Anterior cingulate cortex (tissue), 58 donors: ENCODE data around the gene RFWD3.
"Not testable (repeated sequence)": the region's sequence is repeated elsewhere in the genome, so short reads cannot be mapped to it uniquely, and the experiment has no call there.

Experiments used
- DNase-seq, 58 donors: peaks; one replicate each; lab custom pipeline; 2025; lab: John Stamatoyannopoulos, UW

Gene RFWD3

GRCh38 chr16:74667255-74667700 is 601 bp upstream of the RFWD3 start:
- peak in 25 of 58 donors; percentile 0 to 34 (median 6) for DNase-seq

GRCh38 chr16:74666010-74666421 is 661 bp downstream of the RFWD3 start:
- no peak for DNase-seq

GRCh38 chr16:74661064-74661463 is 5.6 kb downstream of the RFWD3 start:
- DNase-seq = no peak

GRCh38 chr16:74660383-74660782 is 6.3 kb downstream of the RFWD3 start:
- DNase-seq = no peak

GRCh38 chr16:74659041-74659440 is 7.6 kb downstream of the RFWD3 start:
- no peak for DNase-seq

GRCh38 chr16:74657870-74658642 is 8.6 kb downstream of the RFWD3 start:
- DNase-seq = no peak

- DNase-seq = no peak
Observed at GRCh38 chr16:74654536-74655050, 12.1 kb downstream of the RFWD3 start.

- not testable (repeated sequence) for DNase-seq
Observed at GRCh38 chr16:74652883-74653282, 13.8 kb downstream of the RFWD3 start.

- DNase-seq = no peak
Observed at GRCh38 chr16:74652249-74652648, 14.4 kb downstream of the RFWD3 start.

GRCh38 chr16:74651841-74652240 is 14.8 kb downstream of the RFWD3 start:
- DNase-seq = no peak

GRCh38 chr16:74650966-74651567 is 15.6 kb downstream of the RFWD3 start:
- no peak for DNase-seq

GRCh38 chr16:74649839-74650504 is 16.7 kb downstream of the RFWD3 start:
- DNase-seq = no peak

GRCh38 chr16:74641969-74642368 is 24.7 kb downstream of the RFWD3 start:
- no peak for DNase-seq

- DNase-seq = no peak
Observed at GRCh38 chr16:74637742-74638453, 28.8 kb downstream of the RFWD3 start.

- DNase-seq = no peak
Observed at GRCh38 chr16:74635303-74635702, 31.4 kb downstream of the RFWD3 start.

- DNase-seq = no peak
Observed at GRCh38 chr16:74633686-74634085, 33.0 kb downstream of the RFWD3 start.

- no peak for DNase-seq
Observed at GRCh38 chr16:74627506-74628220, 39.0 kb downstream of the RFWD3 start.

- no peak for DNase-seq
Observed at GRCh38 chr16:74626741-74627416, 39.8 kb downstream of the RFWD3 start.
